ENCODE results near the gene CABYR. TPM values are rescaled to one million over a fixed set of nuclear protein-coding genes. Genes with fewer than 3 reads are reported as not detected.

CABYR gene
- total and polyA plus RNA-seq, 2 of the 8 experiments (the other 6 are each of a cell fraction or from before 2014, with no cell fraction given): 14.5 to 18.8 TPM

GRCh38 chr18:24201699-24202687, 63.1 kb downstream of the CABYR start:
- Histone ChIP-seq H4K8ac (ENCODE audit: extremely low read depth, insufficient read depth, low read length) (no peak overlapping the region), H3K4me3 (ENCODE audit: extremely low read depth in 1 of 4, insufficient read depth in 2 of 4, low read depth in 3 of 4, low read length in 4 of 4) (no peak overlapping the region), H3K4me1 (replicated peaks in 1 of 4; ENCODE audit: control insufficient read depth in 3 of 4, insufficient read depth in 4 of 4, low read length in 3 of 4) (no peaks in the 10 kb centered on the region; a peak in 1 of 7 replicates), H3K23ac (ENCODE audit: insufficient read length) (no peak overlapping the region), H4K5ac (ENCODE audit: insufficient read length, low read depth, low read length) (no peak overlapping the region), H2BK20ac (ENCODE audit: low read length) (no peak overlapping the region), H3K56ac (replicated peaks; ENCODE audit: insufficient read length, low read depth, low read length) (no peak overlapping the region), H4K91ac (replicated peaks; ENCODE audit: insufficient read length, low read length) (no peak overlapping the region), H3K4me2 (ENCODE audit: insufficient read depth in 1 of 2, low read depth in 2 of 2, low read length in 2 of 2) (no peak overlapping the region), H3K36me3 (ENCODE audit: control insufficient read depth in 2 of 4, insufficient read depth in 4 of 4, low read length in 3 of 4) (no peaks in the 10 kb centered on the region), H3K18ac (ENCODE audit: extremely low read depth, low read length) (no peak overlapping the region), H2BK12ac (ENCODE audit: low read depth, low read length) (no peak overlapping the region), H3K79me2 (ENCODE audit: control insufficient read depth in 1 of 2, insufficient read depth in 2 of 2, low read length in 2 of 2) (no peaks in the 10 kb centered on the region; a peak in 2 of 4 replicates), H3K23me2 (ENCODE audit: low read depth, low read length) (no peaks in the 10 kb centered on the region), H3K4ac (replicated peaks; ENCODE audit: insufficient read length, low read depth, low read length) (no peak overlapping the region), H2AFZ (ENCODE audit: low read length) (no peak overlapping the region), H3K9me3 (ENCODE audit: insufficient read depth in 2 of 2, low read depth in 1 of 2, low read length in 1 of 2) (no peaks in the 10 kb centered on the region), H2BK120ac (replicated peaks; ENCODE audit: low read depth, low read length) (no peak overlapping the region), H4K20me1 (replicated peaks in 1 of 2; ENCODE audit: control insufficient read depth in 1 of 2, insufficient read depth in 2 of 2, low read length in 2 of 2) (peaks cover 0 to 3% of the 10 kb centered on the region in 2 experiments), H3K79me1 (ENCODE audit: low read depth, low read length) (no peaks in the 10 kb centered on the region), H3K14ac (ENCODE audit: insufficient read length) (no peak overlapping the region), H3K27me3 (replicated peaks in 1 of 4; ENCODE audit: control insufficient read depth in 3 of 4, extremely low read depth in 1 of 4, insufficient read depth in 3 of 4, low read length in 3 of 4) (no peaks in the 10 kb centered on the region), H2BK5ac (ENCODE audit: low read depth, low read length) (no peak overlapping the region), H3K9ac (replicated peaks in 1 of 4; ENCODE audit: extremely low read depth in 1 of 4, low read depth in 3 of 4, low read length in 3 of 4) (no peak overlapping the region), H3K27ac (ENCODE audit: low read depth, low read length) (no peak overlapping the region), H2AK5ac (ENCODE audit: low read depth, low read length) (no peak overlapping the region), H2BK15ac (ENCODE audit: low read length) (no peak overlapping the region)
- WGBS, 2 experiments (ENCODE audit: extremely low coverage in 1 of 2, insufficient coverage in 1 of 2, insufficient read length in 1 of 2, insufficient replicate concordance in 2 of 2, low coverage in 1 of 2, low lambda C conversion rate in 2 of 2, missing lambda C conversion rate in 1 of 2): 91% methylated on average over 8 of the region's 8 CpGs; no CpG with 5 or more reads in 1 of the 2 experiments
- FAIRE-seq (no peak), DNase-seq (ENCODE audit: low read depth in 1 of 2, low spot score in 2 of 2) (no peak)
- ChIA-PET POLR2A (ENCODE audit: partially characterized antibody) (interaction anchor here (0.5 kb wide), 1 partner anchor 24 kb away, joined by 3 read pairs; no protein-coding TSS in a partner anchor), CTCF (ENCODE audit: partially characterized antibody) (interaction anchor here (1.0 to 2.3 kb wide), 2 partner anchors 25 to 32 kb away, joined by 4 to 7 read pairs; no protein-coding TSS in a partner anchor)
- TF ChIP-seq ATF2 (IDR thresholded peaks at IDR 0.05; ENCODE audit: low read length) (no peak), SRF (IDR thresholded peaks at IDR 0.05; ENCODE audit: low read depth, low read length) (no peak), CTBP2 (IDR thresholded peaks at IDR 0.05; ENCODE audit: borderline replicate concordance, insufficient read depth, insufficient read length, low read length) (no peak), FOSL1 (IDR thresholded peaks at IDR 0.05; ENCODE audit: insufficient read depth, low read depth, low read length) (no peak), HDAC2 (IDR thresholded peaks at IDR 0.05; ENCODE audit: borderline replicate concordance in 1 of 2, low read depth in 2 of 2, low read length in 2 of 2) (no peak), JUN (IDR thresholded peaks at IDR 0.05; ENCODE audit: low read depth, low read length) (no peak), TBP (IDR thresholded peaks at IDR 0.05; ENCODE audit: low read depth, low read length) (no peak), NRF1 (IDR thresholded peaks at IDR 0.05; ENCODE audit: low read depth, low read length) (no peak), EZH2 (IDR thresholded peaks at IDR 0.05; ENCODE audit: low read depth, low read length, severe bottlenecking) (no peak)

Measured in H1 (cell line).